ENCODE results near the gene NR3C2.

The NR3C2 gene

GRCh38 chr4:148369919-148370318, 72.3 kb downstream of the NR3C2 start:
- TF ChIP-seq, protein P1, sequence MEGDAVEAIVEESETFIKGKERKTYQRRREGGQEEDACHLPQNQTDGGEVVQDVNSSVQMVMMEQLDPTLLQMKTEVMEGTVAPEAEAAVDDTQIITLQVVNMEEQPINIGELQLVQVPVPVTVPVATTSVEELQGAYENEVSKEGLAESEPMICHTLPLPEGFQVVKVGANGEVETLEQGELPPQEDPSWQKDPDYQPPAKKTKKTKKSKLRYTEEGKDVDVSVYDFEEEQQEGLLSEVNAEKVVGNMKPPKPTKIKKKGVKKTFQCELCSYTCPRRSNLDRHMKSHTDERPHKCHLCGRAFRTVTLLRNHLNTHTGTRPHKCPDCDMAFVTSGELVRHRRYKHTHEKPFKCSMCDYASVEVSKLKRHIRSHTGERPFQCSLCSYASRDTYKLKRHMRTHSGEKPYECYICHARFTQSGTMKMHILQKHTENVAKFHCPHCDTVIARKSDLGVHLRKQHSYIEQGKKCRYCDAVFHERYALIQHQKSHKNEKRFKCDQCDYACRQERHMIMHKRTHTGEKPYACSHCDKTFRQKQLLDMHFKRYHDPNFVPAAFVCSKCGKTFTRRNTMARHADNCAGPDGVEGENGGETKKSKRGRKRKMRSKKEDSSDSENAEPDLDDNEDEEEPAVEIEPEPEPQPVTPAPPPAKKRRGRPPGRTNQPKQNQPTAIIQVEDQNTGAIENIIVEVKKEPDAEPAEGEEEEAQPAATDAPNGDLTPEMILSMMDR (IDR thresholded peaks at IDR 0.05; ENCODE audit: insufficient read depth, low read length, missing control alignments): no peak
- ChIA-PET POLR2A (no interaction called here), CTCF (no interaction called here)
- DNase-seq (ENCODE audit: low read depth, low spot score): no peak
- H3K4me3 ChIP-seq (ENCODE audit: low read depth, low read length): no peak overlapping the region

- ChIA-PET CTCF (no interaction called here), POLR2A (no interaction called here)
- TF ChIP-seq, protein P1 (IDR thresholded peaks at IDR 0.05; ENCODE audit: insufficient read depth, low read length, missing control alignments): no peak
Observed at GRCh38 chr4:148367756-148368155, 74.5 kb downstream of the NR3C2 start.

DNA sequence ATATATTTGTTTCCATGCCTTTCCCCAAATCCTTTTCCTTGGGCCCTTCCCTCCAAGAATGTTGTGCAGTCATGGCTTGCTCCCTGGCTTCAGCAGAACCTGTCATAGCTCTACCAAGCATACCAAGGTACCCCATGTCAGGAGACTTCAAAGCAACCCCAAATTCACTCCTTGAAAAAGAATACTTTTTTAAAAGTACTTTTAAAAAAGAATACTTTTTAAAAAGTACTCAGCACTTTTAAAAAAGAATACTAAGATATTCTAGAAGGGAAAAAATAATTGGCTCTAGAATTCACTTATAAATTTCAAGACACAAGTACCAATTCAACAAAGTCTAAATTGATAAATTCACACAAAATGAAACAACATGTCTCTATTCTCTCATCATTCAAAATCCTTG, 76.0 kb downstream of the NR3C2 start:
- H3K4me3 ChIP-seq (ENCODE audit: low read depth, low read length): no peak overlapping the region
- DNase-seq (ENCODE audit: low read depth, low spot score): no peak
- TF ChIP-seq, protein P1 (IDR thresholded peaks at IDR 0.05; ENCODE audit: insufficient read depth, low read length, missing control alignments): no peak
- ChIA-PET CTCF (no interaction called here), POLR2A (no interaction called here)

More at GRCh38 chr4:148367756-148368155, 74.5 kb downstream of the NR3C2 start:
- DNase-seq (ENCODE audit: low read depth, low spot score): no peak
- no peak overlapping the region for H3K4me3 ChIP-seq (ENCODE audit: low read depth, low read length)

- no peak for DNase-seq (ENCODE audit: low read depth, low spot score)
- POLR2A ChIA-PET: no interaction called here
- CTCF ChIA-PET: no interaction called here
- TF ChIP-seq, protein P1 (IDR thresholded peaks at IDR 0.05; ENCODE audit: insufficient read depth, low read length, missing control alignments): no peak
- no peak overlapping the region for H3K4me3 ChIP-seq (ENCODE audit: low read depth, low read length)
Observed at GRCh38 chr4:148364525-148364924, 77.7 kb downstream of the NR3C2 start.

DNA sequence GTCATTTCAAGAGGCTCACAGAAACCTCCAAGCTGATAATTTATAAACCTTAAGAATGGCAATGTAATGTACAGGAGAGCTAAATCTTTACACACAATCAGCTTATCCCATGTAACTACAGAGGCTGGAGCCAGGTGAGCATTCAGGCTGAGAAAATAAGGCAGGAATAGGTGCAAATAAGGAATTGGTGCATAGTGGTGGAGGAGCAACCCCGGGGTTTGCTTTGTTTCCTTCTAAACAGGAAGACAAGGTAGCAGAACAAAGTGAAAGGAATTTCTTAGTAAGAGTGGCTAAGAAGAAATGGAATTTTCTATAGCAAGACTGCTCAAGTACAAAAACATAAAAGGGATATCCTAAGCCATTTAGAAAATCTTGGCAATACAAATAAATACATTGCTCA, 82.4 kb downstream of the NR3C2 start:
- no peak for DNase-seq (ENCODE audit: low read depth, low spot score)

GRCh38 chr4:148355442-148356123, 86.6 kb downstream of the NR3C2 start:
- no peak for DNase-seq (ENCODE audit: low read depth, low spot score)
- TF ChIP-seq, protein P1 (IDR thresholded peaks at IDR 0.05; ENCODE audit: insufficient read depth, low read length, missing control alignments): no peak
- H3K4me3 ChIP-seq (ENCODE audit: low read depth, low read length): no peak overlapping the region
- POLR2A ChIA-PET: no interaction called here
- CTCF ChIA-PET: no interaction called here

More for the DNA sequence above, 82.4 kb downstream of the NR3C2 start:
- ChIA-PET POLR2A (no interaction called here), CTCF (no interaction called here)
- H3K4me3 ChIP-seq (ENCODE audit: low read depth, low read length): no peak overlapping the region
- TF ChIP-seq, protein P1 (IDR thresholded peaks at IDR 0.05; ENCODE audit: insufficient read depth, low read length, missing control alignments): no peak
